MM.1S (cell line): Measurements from ENCODE around the gene CELF4.

Source experiments
- CTCF ChIP-seq: fragments of 300-600 bp; sonication (generic); IDR thresholded peaks from 2 replicates; pipeline ENCODE4 v1.5.1; 2016; ENCODE audit warnings: antibody characterized with exemption, low read length, mixed read lengths
- EZH2 ChIP-seq: fragments of 300-600 bp; sonication (generic); optimal IDR thresholded peaks from 2 replicates; pipeline ENCODE3; 2017; ENCODE audit warnings: low read depth, mild to moderate bottlenecking, antibody characterized with exemption, low read length, mixed read lengths

GRCh38 chr18:37457753-37458152, 107.8 kb downstream of the CELF4 start:
- no peak for TF ChIP-seq CTCF
- no peak for TF ChIP-seq EZH2
